H1 (cell line): ENCODE data around the gene NDUFA1. TPM values are rescaled to one million over a fixed set of nuclear protein-coding genes. Genes with fewer than 3 reads are reported as not detected.

Experiments
- CTCF ChIA-PET: fragments of 300-600 bp; sonication (Branson Sonifier 250); formaldehyde crosslinking; loops from one replicate; lab custom pipeline; 2021; ENCODE audit not compliant: partially characterized antibody; lab: Charles Lee
- POLR2A ChIA-PET: fragments of 300-600 bp; sonication (Branson Sonifier 250); formaldehyde crosslinking; loops from one replicate; lab custom pipeline; 2021; ENCODE audit warnings: inconsistent platforms; ENCODE audit not compliant: partially characterized antibody; lab: Charles Lee
- DNase-seq, 2 experiments: peaks; one replicate each; pipeline versions ENCODE4 v3.0.0 to v3.0.0-alpha.2; 2010 to 2022; ENCODE audit warnings: low spot score in 2 of 2, low read depth in 1 of 2, mixed read lengths in 1 of 2
- FAIRE-seq: peaks from 2 replicates; lab custom pipeline; 2011; peaks lifted over from hg19 to GRCh38; lab: Jason Lieb, UNC
- H2AFZ ChIP-seq: 2 replicates; pipeline ENCODE4 v1.8.1; 2012; ENCODE audit warnings: low read length, inconsistent platforms
- H2AK5ac ChIP-seq: 2 replicates; pipeline ENCODE4 v1.6.1; 2013; ENCODE audit warnings: low read depth, low read length
- H2BK120ac ChIP-seq: replicated peaks from 2 replicates; pipeline ENCODE3; 2013; ENCODE audit warnings: low read depth, low read length, inconsistent platforms
- H2BK12ac ChIP-seq: 2 replicates; pipeline ENCODE4 v1.6.1; 2013; ENCODE audit warnings: low read depth, low read length
- H2BK15ac ChIP-seq: 2 replicates; pipeline ENCODE4 v1.6.1; 2013; ENCODE audit warnings: low read length
- H2BK20ac ChIP-seq: 2 replicates; pipeline ENCODE4 v1.6.1; 2013; ENCODE audit warnings: low read length
- H2BK5ac ChIP-seq: 2 replicates; pipeline ENCODE4 v1.6.1; 2013; ENCODE audit warnings: low read depth, low read length
- H3K14ac ChIP-seq: 2 replicates; pipeline ENCODE4 v1.6.1; 2013; ENCODE audit warnings: inconsistent platforms; ENCODE audit not compliant: insufficient read length
- H3K18ac ChIP-seq: 2 replicates; pipeline ENCODE4 v1.6.1; 2013; ENCODE audit warnings: low read length; ENCODE audit errors: extremely low read depth
- H3K23ac ChIP-seq: 2 replicates; pipeline ENCODE4 v1.6.1; 2013; ENCODE audit warnings: inconsistent platforms; ENCODE audit not compliant: insufficient read length
- H3K23me2 ChIP-seq: 2 replicates; pipeline ENCODE4 v1.6.1; 2013; ENCODE audit warnings: low read depth, low read length
- H3K27ac ChIP-seq: 2 replicates; pipeline ENCODE4 v1.6.1; 2011; ENCODE audit warnings: low read depth, low read length, inconsistent platforms
- H3K27me3 ChIP-seq, 4 experiments: replicated peaks in 1 of 4; 1 replicate in 1 of 4; 2 replicates in 3 of 4; pipeline versions ENCODE4 v1.6.1 to v1.8.1; 2011 to 2013; ENCODE audit warnings: low read length in 3 of 4, mild to moderate bottlenecking in 3 of 4, inconsistent platforms in 2 of 4, mixed read lengths in 2 of 4, moderate library complexity in 1 of 4; ENCODE audit not compliant: control insufficient read depth in 3 of 4, insufficient read depth in 3 of 4; ENCODE audit errors: extremely low read depth in 1 of 4
- H3K36me3 ChIP-seq, 4 experiments: 2 replicates each; pipeline versions ENCODE4 v1.6.1 to v1.8.1; 2011 to 2013; ENCODE audit warnings: mild to moderate bottlenecking in 4 of 4, low read length in 3 of 4, moderate library complexity in 2 of 4, control low read depth in 1 of 4, inconsistent platforms in 1 of 4; ENCODE audit not compliant: insufficient read depth in 4 of 4, control insufficient read depth in 2 of 4
- H3K4ac ChIP-seq: replicated peaks from 2 replicates; pipeline ENCODE3; 2013; ENCODE audit warnings: low read length, low read depth, mixed read lengths, inconsistent platforms; ENCODE audit not compliant: insufficient read length
- H3K4me1 ChIP-seq, 4 experiments: replicated peaks in 1 of 4; 1 replicate in 1 of 4; 2 replicates in 3 of 4; pipeline versions ENCODE4 v1.6.1 to v1.8.1; 2011 to 2013; ENCODE audit warnings: low read length in 3 of 4, inconsistent platforms in 2 of 4, mixed read lengths in 1 of 4; ENCODE audit not compliant: insufficient read depth in 4 of 4, control insufficient read depth in 3 of 4
- H3K4me2 ChIP-seq, 2 experiments: 2 replicates each; pipeline versions ENCODE4 v1.6.1 to v1.8.1; 2011 to 2013; ENCODE audit warnings: low read depth in 2 of 2, low read length in 2 of 2, control low read depth in 1 of 2, inconsistent platforms in 1 of 2, mild to moderate bottlenecking in 1 of 2; ENCODE audit not compliant: insufficient read depth in 1 of 2
- H3K4me3 ChIP-seq, 4 experiments: fragments of 200-600, 300-600 bp in 1 of 4; sonication (generic), shearing (Covaris generic), sonication (Bioruptor Twin) in 1 of 4; 2 replicates each; pipeline versions ENCODE4 v1.5.1 to v1.8.1; 2011 to 2016; ENCODE audit warnings: low read length in 4 of 4, low read depth in 3 of 4, control low read depth in 2 of 4, inconsistent platforms in 2 of 4, mild to moderate bottlenecking in 2 of 4, mixed read lengths in 1 of 4, moderate library complexity in 1 of 4; ENCODE audit not compliant: insufficient read depth in 2 of 4; ENCODE audit errors: extremely low read depth in 1 of 4
- H3K56ac ChIP-seq: replicated peaks from 2 replicates; pipeline ENCODE3; 2013; ENCODE audit warnings: low read depth, mild to moderate bottlenecking, mixed read lengths, low read length, inconsistent platforms; ENCODE audit not compliant: insufficient read length
- H3K79me1 ChIP-seq: 2 replicates; pipeline ENCODE4 v1.6.1; 2013; ENCODE audit warnings: low read depth, low read length, control low read depth
- H3K79me2 ChIP-seq, 2 experiments: 2 replicates each; pipeline versions ENCODE4 v1.6.1 to v1.8.1; 2012 to 2013; ENCODE audit warnings: low read length in 2 of 2, mild to moderate bottlenecking in 2 of 2, inconsistent platforms in 1 of 2; ENCODE audit not compliant: insufficient read depth in 2 of 2, control insufficient read depth in 1 of 2
- H3K9ac ChIP-seq, 4 experiments: replicated peaks in 1 of 4; 1 replicate in 1 of 4; 2 replicates in 3 of 4; pipeline versions ENCODE4 v1.6.1 to v1.8.1; 2011 to 2013; ENCODE audit warnings: low read depth in 3 of 4, low read length in 3 of 4, control low read depth in 2 of 4, mild to moderate bottlenecking in 2 of 4, moderate library complexity in 2 of 4, inconsistent platforms in 1 of 4; ENCODE audit errors: extremely low read depth in 1 of 4
- H3K9me3 ChIP-seq, 2 experiments: 2 replicates each; pipeline versions ENCODE4 v1.6.1 to v1.8.1; 2012 to 2013; ENCODE audit warnings: mild to moderate bottlenecking in 2 of 2, moderate library complexity in 2 of 2, control low read depth in 1 of 2, inconsistent platforms in 1 of 2, low read depth in 1 of 2, low read length in 1 of 2, mixed read lengths in 1 of 2; ENCODE audit not compliant: insufficient read depth in 2 of 2
- H4K20me1 ChIP-seq, 2 experiments: replicated peaks in 1 of 2; 2 replicates each; pipeline versions ENCODE3 to v1.8.1; 2011 to 2013; ENCODE audit warnings: inconsistent platforms in 2 of 2, low read length in 2 of 2, mild to moderate bottlenecking in 1 of 2; ENCODE audit not compliant: insufficient read depth in 2 of 2, control insufficient read depth in 1 of 2
- H4K5ac ChIP-seq: 2 replicates; pipeline ENCODE4 v1.6.1; 2013; ENCODE audit warnings: low read length, low read depth, mixed read lengths, inconsistent platforms; ENCODE audit not compliant: insufficient read length
- H4K8ac ChIP-seq: 2 replicates; pipeline ENCODE4 v1.8.0; 2013; ENCODE audit warnings: mild to moderate bottlenecking, moderate library complexity, low read length, inconsistent platforms; ENCODE audit not compliant: insufficient read depth; ENCODE audit errors: extremely low read depth
- H4K91ac ChIP-seq: replicated peaks from 2 replicates; pipeline ENCODE3; 2013; ENCODE audit warnings: low read length, mixed read lengths, inconsistent platforms; ENCODE audit not compliant: insufficient read length
- CBX5 ChIP-seq: fragments of 300-800, 300-1000 bp; sonication (generic); IDR thresholded peaks from 2 replicates; pipeline ENCODE4 v1.7.1; 2016; ENCODE audit warnings: antibody characterized with exemption, low read length, low read depth
- CREB1 ChIP-seq: IDR thresholded peaks from 2 replicates; pipeline ENCODE4 v1.6.1; 2012; ENCODE audit warnings: inconsistent platforms
- TAF7 ChIP-seq: optimal IDR thresholded peaks from 2 replicates; pipeline ENCODE3; 2011; ENCODE audit warnings: low read depth, mild to moderate bottlenecking, inconsistent platforms, low read length, moderate library complexity, borderline replicate concordance
- TEAD4 ChIP-seq: IDR thresholded peaks from 2 replicates; pipeline ENCODE4 v1.6.1; 2012; ENCODE audit warnings: low read depth, low read length, inconsistent platforms, mixed read lengths
- WGBS, 2 experiments: shearing (Covaris generic) in 1 of 2; methylation state at CpG; one replicate each; pipeline versions ENCODE4 v1.1.6 to v1.1.7; 2013 to 2015; ENCODE audit warnings: low lambda C conversion rate in 2 of 2, mixed read lengths in 2 of 2, inconsistent platforms in 1 of 2, low coverage in 1 of 2, missing lambda C conversion rate in 1 of 2; ENCODE audit not compliant: insufficient replicate concordance in 2 of 2, insufficient coverage in 1 of 2, insufficient read length in 1 of 2; ENCODE audit errors: extremely low coverage in 1 of 2, missing lambda C conversion rate in 1 of 2; 5-methylcytosine and 5-hydroxymethylcytosine counted together
- polyA plus RNA-seq, 7 experiments: library from polyadenylated mRNA; depleted of rRNA in 3 of 7; stranded (reverse) in 5 of 7; unstranded in 2 of 7; fragments of >200 nt in 5 of 7; fragments of 200-250 nt in 2 of 7; gene quantifications; 1 replicate in 5 of 7; 2 replicates in 1 of 7; 4 replicates in 1 of 7; pipeline versions ENCODE4 v1.2.1 to v1.2.3, GENCODE V29; 2011 to 2013; ENCODE audit warnings: missing spikeins in 2 of 7, mixed read lengths in 2 of 7
- total RNA-seq: library from RNA; stranded (reverse); fragmentation: NEBNext Ultra II Directional; extraction: Animal tissue kit (Norgen Biotek cat#: 25700); gene quantifications from 2 replicates; pipeline ENCODE4 v1.2.1, GENCODE V29; 2021

NDUFA1 gene
- total and polyA plus RNA-seq, 2 of the 8 experiments (the other 6 are each of a cell fraction or from before 2014, with no cell fraction given) = 65.6 to 69.7 TPM

- Histone ChIP-seq H3K79me2 (no peaks in the 10 kb centered on the region), H2BK12ac (peak within 1 kb of the TSS; percentile 6; the same call in 1 of the 2 replicates), H3K36me3 (no peaks in the 10 kb centered on the region), H3K14ac (no peak within 1 kb of the TSS), H2BK15ac (no peak within 1 kb of the TSS), H3K27me3 (no peaks in the 10 kb centered on the region), H4K91ac (no peak within 1 kb of the TSS), H3K23me2 (no peaks in the 10 kb centered on the region), H2BK120ac (no peak within 1 kb of the TSS), H2BK20ac (no peak within 1 kb of the TSS), H2AFZ (no peak within 1 kb of the TSS), H2AK5ac (no peak within 1 kb of the TSS), H3K4me1 (peaks cover 0 to 2% (median 0%) of the 10 kb centered on the region in 4 experiments; a peak in 1 of 7 replicates), H3K9me3 (no peaks in the 10 kb centered on the region), H3K18ac (no peak within 1 kb of the TSS), H3K4me2 (peak within 1 kb of the TSS; percentile 16 to 47; a peak in 3 of 4 replicates), H4K20me1 (no peaks in the 10 kb centered on the region), H2BK5ac (no peak within 1 kb of the TSS), H4K8ac (no peak within 1 kb of the TSS), H3K23ac (no peak within 1 kb of the TSS), H3K4ac (no peak within 1 kb of the TSS), H3K79me1 (no peaks in the 10 kb centered on the region), H3K4me3 (peak within 1 kb of the TSS in 1 of 4 experiments; percentile 44; a peak in 2 of 8 replicates), H3K9ac (no peak within 1 kb of the TSS), H4K5ac (no peak within 1 kb of the TSS), H3K27ac (no peak within 1 kb of the TSS), H3K56ac (no peak within 1 kb of the TSS)
- ChIA-PET CTCF (no interaction called here), POLR2A (no interaction called here)
- TF ChIP-seq TAF7 (no peak), CREB1 (no peak), CBX5 (no peak), TEAD4 (no peak)
- 35% methylated on average over 4 of the region's 4 CpGs; no CpG with 5 or more reads in 1 of the 2 experiments for WGBS, 2 experiments
- peak; percentile 96 for FAIRE-seq
- no peak for DNase-seq
Measured at GRCh38 chrX:119895843-119896326, 24.3 kb downstream of the NDUFA1 start, which contains the start of gene AKAP14. Gene AKAP14 (plus strand): TSS chrX:119895893. CDS start chrX:119903224, 7,331 bp downstream.
